Panc1 (cell line): ENCODE results near the gene KNCN. TPM values are rescaled to one million over a fixed set of nuclear protein-coding genes. Genes with fewer than 3 reads are reported as not detected.

Experiments
- ATAC-seq: fragments of 200-7000 bp; cut with Tn5 transposase; 2 replicates; pipeline ENCODE4 v1.9.1; 2020; ENCODE audit warnings: mild to moderate bottlenecking, moderate library complexity
- BruUV-seq: library from RNA; stranded (reverse); fragments of 400-500 nt; replicated peaks from 2 replicates; lab custom pipeline; 2021; lab: Mats Ljungman, UMichigan
- CTCF ChIA-PET: fragments of 300-600 bp; sonication (Branson Sonifier 250); formaldehyde crosslinking; loops from one replicate; lab custom pipeline; 2022; ENCODE audit warnings: antibody characterized with exemption; lab: Charles Lee
- POLR2A ChIA-PET: fragments of 300-600 bp; sonication (Branson Sonifier 250); formaldehyde crosslinking; loops from one replicate; lab custom pipeline; 2022; ENCODE audit warnings: antibody characterized with exemption; lab: Charles Lee
- DNase-seq: peaks from one replicate; pipeline ENCODE4 v3.0.0-alpha.2; 2010; ENCODE audit warnings: low read depth, low spot score
- H3K27ac ChIP-seq: 2 replicates; pipeline ENCODE4 v1.5.1; 2011; ENCODE audit warnings: mild to moderate bottlenecking, low read length, inconsistent platforms
- H3K27me3 ChIP-seq: fragments of 200-500 bp; sonication (Bioruptor generic); 2 replicates; pipeline ENCODE4 v1.6.0; 2014; ENCODE audit warnings: low read length, inconsistent platforms; ENCODE audit not compliant: control insufficient read depth, insufficient read depth
- H3K36me3 ChIP-seq: fragments of 200-500 bp; sonication (Bioruptor generic); 2 replicates; pipeline ENCODE4 v1.5.1; 2014; ENCODE audit warnings: inconsistent platforms, mild to moderate bottlenecking, low read length, moderate library complexity; ENCODE audit not compliant: control insufficient read depth, insufficient read depth
- H3K4me1 ChIP-seq: 2 replicates; pipeline ENCODE4 v1.5.1; 2011; ENCODE audit warnings: inconsistent platforms, mild to moderate bottlenecking, low read length, moderate library complexity; ENCODE audit not compliant: control insufficient read depth, insufficient read depth
- H3K4me3 ChIP-seq, 2 experiments: 2 replicates each; pipeline ENCODE4 v1.5.1; 2011 to 2012; ENCODE audit warnings: low read depth in 2 of 2, low read length in 2 of 2, mild to moderate bottlenecking in 2 of 2, inconsistent platforms in 1 of 2, moderate library complexity in 1 of 2
- H3K9me3 ChIP-seq: fragments of 200-500 bp; sonication (Bioruptor generic); 2 replicates; pipeline ENCODE4 v1.5.1; 2014; ENCODE audit warnings: low read depth, mild to moderate bottlenecking, inconsistent platforms, low read length, moderate library complexity; ENCODE audit not compliant: control insufficient read depth, insufficient read depth
- POLR2AphosphoS5 ChIP-seq: IDR thresholded peaks from 2 replicates; pipeline ENCODE4 v1.6.1; 2012; ENCODE audit warnings: mild to moderate bottlenecking, low read depth, low read length, moderate library complexity
- SIN3A ChIP-seq: IDR thresholded peaks from 2 replicates; pipeline ENCODE4 v1.6.1; 2012; ENCODE audit warnings: low read depth, mild to moderate bottlenecking, low read length, moderate library complexity, borderline replicate concordance; ENCODE audit not compliant: insufficient read depth
- TCF7L2 ChIP-seq: IDR thresholded peaks from 2 replicates; pipeline ENCODE4 v1.6.1; 2011; ENCODE audit warnings: mild to moderate bottlenecking, low read depth, low read length, inconsistent platforms
- in situ Hi-C: cut with HindIII; loops from 2 replicates; pipeline ENCODE4 v1.10.0; 2016; ENCODE audit warnings: low sequenced_read_pairs, low pct_unique_long_range_greater_than_20kb
- intact Hi-C: fragments of 100-400 bp; cut with micrococcal nuclease; formaldehyde crosslinking; loops from one replicate; pipeline ENCODE4 v1.10.0; 2022; ENCODE audit not compliant: unreplicated experiment
- total RNA-seq: library from RNA; stranded (reverse); gene quantifications from one replicate; pipeline ENCODE4 v1.2.1, GENCODE V29; 2021; ENCODE audit not compliant: unreplicated experiment
- TF ChIP-seq, protein P1 (sequence below): fragments of 450-650 bp; IDR thresholded peaks from 2 replicates; pipeline ENCODE4 v1.5.1; 2017; ENCODE audit warnings: mild to moderate bottlenecking
- TF ChIP-seq, protein P2 (sequence below), 2 experiments: IDR thresholded peaks; 2 replicates each; pipeline ENCODE4 v1.6.1; 2011 to 2012; ENCODE audit warnings: low read depth in 2 of 2, control low read depth in 1 of 2, low read length in 1 of 2, mild to moderate bottlenecking in 1 of 2, moderate library complexity in 1 of 2; ENCODE audit not compliant: insufficient read depth in 1 of 2

Gene KNCN
- total RNA-seq, 1 experiment from 2014 or later: not detected

DNA sequence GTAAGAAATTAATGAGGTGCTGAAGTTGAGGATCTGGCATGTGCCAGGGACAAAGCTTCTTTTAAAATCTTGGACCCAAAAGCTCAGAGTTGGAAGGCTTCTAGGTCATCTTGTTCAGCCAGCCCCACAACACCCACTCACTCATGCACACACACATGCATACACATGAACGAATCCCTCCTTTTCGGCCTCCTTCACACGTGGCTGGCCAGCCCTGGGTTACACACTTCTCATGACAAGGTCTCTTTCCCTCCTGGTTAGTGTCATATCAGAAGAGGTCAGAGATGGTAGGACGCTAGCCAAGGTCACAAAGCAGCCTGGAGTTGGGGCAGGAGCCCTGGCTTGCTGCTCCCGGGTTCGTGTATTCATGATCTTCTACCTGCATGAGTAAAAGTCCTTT is 54.9 kb downstream of the KNCN start:
- DNase-seq (no peak), ATAC-seq (no peak)
- ChIA-PET POLR2A (no interaction called here), CTCF (no interaction called here)
- H3K4me1 ChIP-seq: no peaks in the 10 kb centered on the region
- H3K27ac ChIP-seq: no peak overlapping the region
- peaks cover 3% of the 10 kb centered on the region; the same call in 1 of the 2 replicates for H3K27me3 ChIP-seq
- no peaks in the 10 kb centered on the region for H3K36me3 ChIP-seq
- in situ Hi-C loops: no loop called here
- no peaks in the 10 kb centered on the region for H3K9me3 ChIP-seq
- H3K4me3 ChIP-seq: no peak overlapping the region
- intact Hi-C loops: no loop called here
- TF ChIP-seq SIN3A (no peak), POLR2AphosphoS5 (no peak), TCF7L2 (no peak)
- TF ChIP-seq, protein P1, sequence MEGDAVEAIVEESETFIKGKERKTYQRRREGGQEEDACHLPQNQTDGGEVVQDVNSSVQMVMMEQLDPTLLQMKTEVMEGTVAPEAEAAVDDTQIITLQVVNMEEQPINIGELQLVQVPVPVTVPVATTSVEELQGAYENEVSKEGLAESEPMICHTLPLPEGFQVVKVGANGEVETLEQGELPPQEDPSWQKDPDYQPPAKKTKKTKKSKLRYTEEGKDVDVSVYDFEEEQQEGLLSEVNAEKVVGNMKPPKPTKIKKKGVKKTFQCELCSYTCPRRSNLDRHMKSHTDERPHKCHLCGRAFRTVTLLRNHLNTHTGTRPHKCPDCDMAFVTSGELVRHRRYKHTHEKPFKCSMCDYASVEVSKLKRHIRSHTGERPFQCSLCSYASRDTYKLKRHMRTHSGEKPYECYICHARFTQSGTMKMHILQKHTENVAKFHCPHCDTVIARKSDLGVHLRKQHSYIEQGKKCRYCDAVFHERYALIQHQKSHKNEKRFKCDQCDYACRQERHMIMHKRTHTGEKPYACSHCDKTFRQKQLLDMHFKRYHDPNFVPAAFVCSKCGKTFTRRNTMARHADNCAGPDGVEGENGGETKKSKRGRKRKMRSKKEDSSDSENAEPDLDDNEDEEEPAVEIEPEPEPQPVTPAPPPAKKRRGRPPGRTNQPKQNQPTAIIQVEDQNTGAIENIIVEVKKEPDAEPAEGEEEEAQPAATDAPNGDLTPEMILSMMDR: no peak
- TF ChIP-seq, protein P2, sequence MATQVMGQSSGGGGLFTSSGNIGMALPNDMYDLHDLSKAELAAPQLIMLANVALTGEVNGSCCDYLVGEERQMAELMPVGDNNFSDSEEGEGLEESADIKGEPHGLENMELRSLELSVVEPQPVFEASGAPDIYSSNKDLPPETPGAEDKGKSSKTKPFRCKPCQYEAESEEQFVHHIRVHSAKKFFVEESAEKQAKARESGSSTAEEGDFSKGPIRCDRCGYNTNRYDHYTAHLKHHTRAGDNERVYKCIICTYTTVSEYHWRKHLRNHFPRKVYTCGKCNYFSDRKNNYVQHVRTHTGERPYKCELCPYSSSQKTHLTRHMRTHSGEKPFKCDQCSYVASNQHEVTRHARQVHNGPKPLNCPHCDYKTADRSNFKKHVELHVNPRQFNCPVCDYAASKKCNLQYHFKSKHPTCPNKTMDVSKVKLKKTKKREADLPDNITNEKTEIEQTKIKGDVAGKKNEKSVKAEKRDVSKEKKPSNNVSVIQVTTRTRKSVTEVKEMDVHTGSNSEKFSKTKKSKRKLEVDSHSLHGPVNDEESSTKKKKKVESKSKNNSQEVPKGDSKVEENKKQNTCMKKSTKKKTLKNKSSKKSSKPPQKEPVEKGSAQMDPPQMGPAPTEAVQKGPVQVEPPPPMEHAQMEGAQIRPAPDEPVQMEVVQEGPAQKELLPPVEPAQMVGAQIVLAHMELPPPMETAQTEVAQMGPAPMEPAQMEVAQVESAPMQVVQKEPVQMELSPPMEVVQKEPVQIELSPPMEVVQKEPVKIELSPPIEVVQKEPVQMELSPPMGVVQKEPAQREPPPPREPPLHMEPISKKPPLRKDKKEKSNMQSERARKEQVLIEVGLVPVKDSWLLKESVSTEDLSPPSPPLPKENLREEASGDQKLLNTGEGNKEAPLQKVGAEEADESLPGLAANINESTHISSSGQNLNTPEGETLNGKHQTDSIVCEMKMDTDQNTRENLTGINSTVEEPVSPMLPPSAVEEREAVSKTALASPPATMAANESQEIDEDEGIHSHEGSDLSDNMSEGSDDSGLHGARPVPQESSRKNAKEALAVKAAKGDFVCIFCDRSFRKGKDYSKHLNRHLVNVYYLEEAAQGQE (IDR thresholded peaks at IDR 0.05; ENCODE audit: insufficient read depth in 1 of 2, low read depth in 2 of 2, low read length in 1 of 2): no peak
- no TSS peak for BruUV-seq

GRCh38 chr1:46495778-46496177 is 55.7 kb downstream of the KNCN start:
- Histone ChIP-seq H3K4me3 (no peak overlapping the region), H3K9me3 (no peaks in the 10 kb centered on the region)
- in situ Hi-C loops: no loop called here

More at GRCh38 chr1:46495778-46496177, 55.7 kb downstream of the KNCN start:
- Histone ChIP-seq H3K36me3 (no peaks in the 10 kb centered on the region), H3K27me3 (peaks cover 3% of the 10 kb centered on the region; the same call in 1 of the 2 replicates), H3K27ac (no peak overlapping the region), H3K4me1 (no peaks in the 10 kb centered on the region)
- DNase-seq (no peak), ATAC-seq (no peak)
- intact Hi-C loops: no loop called here
- TF ChIP-seq SIN3A (no peak), POLR2AphosphoS5 (no peak), TCF7L2 (no peak)
- TF ChIP-seq, protein P1: no peak
- TF ChIP-seq, protein P2 (IDR thresholded peaks at IDR 0.05; ENCODE audit: insufficient read depth in 1 of 2, low read depth in 2 of 2, low read length in 1 of 2): no peak
- no TSS peak for BruUV-seq
- ChIA-PET CTCF (no interaction called here), POLR2A (no interaction called here)

Other genes with a start within 250 kb of the KNCN start
- gene LRRC41, start 248.0 kb downstream of the KNCN start, total RNA-seq: 55.3 TPM
- 498 TPM for gene UQCRH, start 247.9 kb downstream of the KNCN start, total RNA-seq
- 23.6 TPM for gene NSUN4, start 210.8 kb downstream of the KNCN start, total RNA-seq
- 25.9 TPM for gene FAAH, start 157.3 kb downstream of the KNCN start, total RNA-seq
- 0.05 TPM for gene DMBX1, start 61.8 kb downstream of the KNCN start, total RNA-seq
- gene MKNK1, start 52.6 kb upstream of the KNCN start, total RNA-seq: 40.1 TPM
- gene MOB3C, start 65.2 kb upstream of the KNCN start, total RNA-seq: 10.5 TPM
- gene ATPAF1, start 116.7 kb upstream of the KNCN start, total RNA-seq: 39.0 TPM
- gene TEX38, start 120.2 kb upstream of the KNCN start, total RNA-seq: not detected
- 86.8 TPM for gene EFCAB14, start 167.5 kb upstream of the KNCN start, total RNA-seq
- gene CYP4B1, start 247.4 kb upstream of the KNCN start, total RNA-seq: not detected